ENCODE measurements around the gene MTCL1. TPM values are rescaled to one million over a fixed set of nuclear protein-coding genes. Genes with fewer than 3 reads are reported as not detected.

Gene MTCL1
- total RNA-seq, 2 experiments from 2014 or later, result 1.6 to 1.7 TPM

DNA sequence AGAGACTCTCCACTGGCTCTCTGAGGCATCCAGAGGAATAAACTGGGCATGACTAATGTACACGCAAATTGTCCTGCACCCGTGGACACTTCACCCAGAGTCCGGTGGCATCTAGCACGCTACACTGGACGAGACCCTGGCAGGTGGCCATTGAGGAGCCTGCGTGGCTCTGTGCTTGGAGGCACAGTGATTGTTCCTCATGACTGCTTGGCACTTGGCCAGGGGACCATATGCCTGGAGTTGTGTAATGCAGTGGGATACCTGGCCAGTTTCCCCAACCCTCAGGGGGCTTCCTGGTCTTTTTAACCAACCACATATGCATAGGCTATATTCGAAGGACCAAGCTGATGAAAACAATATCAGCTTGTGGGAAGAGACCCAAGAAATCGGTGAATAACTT, 66.6 kb downstream of the MTCL1 start:
- ChIA-PET CTCF (no interaction called here), POLR2A (no interaction called here)
- ATAC-seq (no peak), DNase-seq (no peak)
- H3K4me3 Mint-ChIP-seq, result no peak overlapping the region
- no peaks in the 10 kb centered on the region for H3K36me3 Mint-ChIP-seq (ENCODE audit: low read depth)
- no peaks in the 10 kb centered on the region for H3K4me1 Mint-ChIP-seq (ENCODE audit: low read depth)
- no peak overlapping the region for H3K27ac Mint-ChIP-seq
- peaks cover 10% of the 10 kb centered on the region for H3K27me3 Mint-ChIP-seq (ENCODE audit: low read depth)
- no peaks in the 10 kb centered on the region for H3K9me3 Mint-ChIP-seq (ENCODE audit: insufficient read depth)

DNA sequence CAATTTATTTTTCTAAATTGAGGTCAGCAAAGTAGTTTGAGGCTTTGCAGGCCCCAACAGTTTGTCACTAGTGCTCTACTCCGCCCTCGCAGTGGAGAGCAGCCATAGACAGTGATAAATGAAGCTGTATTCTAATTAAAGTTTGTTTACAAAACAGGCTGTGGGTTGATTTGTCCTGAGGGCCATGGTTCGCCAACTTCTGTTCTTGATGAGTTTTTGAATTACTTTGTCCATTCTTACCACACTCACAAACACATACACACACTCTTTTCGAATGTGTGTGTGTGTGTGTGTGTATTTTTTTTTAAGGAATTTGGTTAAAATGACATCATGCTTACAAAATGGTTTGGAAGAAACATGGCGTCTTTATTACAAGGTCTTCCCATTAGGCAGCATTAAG, 68.6 kb downstream of the MTCL1 start:
- no peaks in the 10 kb centered on the region for H3K36me3 Mint-ChIP-seq (ENCODE audit: low read depth)
- no peak overlapping the region for H3K27ac Mint-ChIP-seq
- peaks cover 10% of the 10 kb centered on the region for H3K27me3 Mint-ChIP-seq (ENCODE audit: low read depth)
- no peaks in the 10 kb centered on the region for H3K4me1 Mint-ChIP-seq (ENCODE audit: low read depth)
- POLR2A ChIA-PET, result no interaction called here
- DNase-seq (no peak), ATAC-seq (no peak)
- no peak overlapping the region for H3K4me3 Mint-ChIP-seq
- CTCF ChIA-PET, result no interaction called here
- no peaks in the 10 kb centered on the region for H3K9me3 Mint-ChIP-seq (ENCODE audit: insufficient read depth)

DNA sequence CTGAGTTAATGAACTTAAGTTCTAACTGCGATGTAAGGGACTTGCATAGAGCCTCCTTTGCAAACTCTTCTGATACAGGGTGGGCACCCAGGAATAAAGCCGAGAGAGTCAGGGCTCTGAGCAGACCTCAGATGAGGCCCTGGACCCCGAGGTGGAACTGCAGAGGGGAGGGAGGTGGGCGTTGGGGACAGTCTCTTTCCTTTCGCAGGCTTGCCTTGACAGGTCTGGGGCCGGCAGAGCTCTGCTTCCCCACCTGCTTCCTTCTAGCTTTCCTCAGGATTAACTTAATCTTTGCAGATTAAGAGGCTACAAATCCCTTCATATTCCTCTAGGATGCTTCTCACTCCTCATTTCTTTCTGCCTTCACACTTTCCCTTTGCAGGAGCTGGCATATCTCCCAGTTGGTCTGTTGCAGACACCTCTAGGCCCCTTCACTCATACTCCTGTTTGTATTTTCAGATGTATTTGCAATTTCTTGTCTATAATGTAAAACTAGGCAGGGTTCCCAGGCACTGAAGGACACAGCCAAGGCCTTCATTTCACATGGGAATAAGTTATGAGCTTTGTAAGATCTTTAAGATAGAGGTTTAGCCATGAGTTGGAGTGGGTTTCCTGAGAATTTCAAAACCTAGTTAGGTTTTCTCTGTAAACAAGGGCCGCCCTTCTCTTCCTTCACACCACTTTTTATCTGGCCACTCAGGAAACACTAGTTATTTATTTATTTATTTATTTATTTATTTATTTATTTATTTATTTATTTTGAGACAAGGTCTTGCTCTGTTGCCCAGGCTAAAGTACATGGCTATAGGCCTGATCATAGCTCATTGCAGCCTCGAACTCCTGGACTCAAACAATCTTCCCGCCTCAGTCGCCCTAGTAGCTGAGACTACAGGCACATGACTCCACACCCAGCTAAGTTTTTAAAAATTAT, 70.9 kb downstream of the MTCL1 start:
- ATAC-seq (no peak), DNase-seq (no peak)
- Mint-ChIP-seq H3K27me3 (ENCODE audit: low read depth) (peaks cover 7% of the 10 kb centered on the region), H3K36me3 (ENCODE audit: low read depth) (no peaks in the 10 kb centered on the region), H3K4me3 (no peak overlapping the region), H3K27ac (no peak overlapping the region), H3K4me1 (ENCODE audit: low read depth) (no peaks in the 10 kb centered on the region), H3K9me3 (ENCODE audit: insufficient read depth) (no peaks in the 10 kb centered on the region)
- ChIA-PET CTCF (no interaction called here), POLR2A (interaction anchor here (0.7 kb wide), 1 partner anchor 11 kb away, joined by 4 read pairs; no protein-coding TSS in a partner anchor)

DNA sequence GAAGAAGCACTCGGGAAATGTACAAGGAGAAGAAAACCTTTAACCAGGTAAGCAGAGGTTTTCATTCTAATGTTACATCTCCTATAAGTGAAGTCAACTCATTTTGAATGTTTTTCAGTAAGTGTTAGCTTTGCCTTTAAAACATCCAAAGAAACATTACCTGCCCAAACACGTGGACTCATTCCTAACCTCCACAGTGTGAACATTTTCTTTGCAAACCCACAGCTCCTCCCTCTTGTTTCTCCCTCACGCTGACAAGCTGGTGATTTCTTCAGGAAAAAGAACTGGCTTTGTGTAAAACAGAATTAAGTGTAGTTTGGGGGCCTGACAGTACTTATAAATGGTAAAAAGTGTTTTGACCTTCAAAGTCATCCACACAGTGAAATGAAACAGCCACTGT, 72.5 kb downstream of the MTCL1 start:
- no peak overlapping the region for H3K27ac Mint-ChIP-seq
- CTCF ChIA-PET, result no interaction called here
- H3K36me3 Mint-ChIP-seq (ENCODE audit: low read depth), result no peaks in the 10 kb centered on the region
- POLR2A ChIA-PET, result no interaction called here
- H3K4me3 Mint-ChIP-seq, result no peak overlapping the region
- H3K4me1 Mint-ChIP-seq (ENCODE audit: low read depth), result no peaks in the 10 kb centered on the region
- no peaks in the 10 kb centered on the region for H3K9me3 Mint-ChIP-seq (ENCODE audit: insufficient read depth)
- DNase-seq (no peak), ATAC-seq (no peak)
- peaks cover 7% of the 10 kb centered on the region for H3K27me3 Mint-ChIP-seq (ENCODE audit: low read depth)

DNA sequence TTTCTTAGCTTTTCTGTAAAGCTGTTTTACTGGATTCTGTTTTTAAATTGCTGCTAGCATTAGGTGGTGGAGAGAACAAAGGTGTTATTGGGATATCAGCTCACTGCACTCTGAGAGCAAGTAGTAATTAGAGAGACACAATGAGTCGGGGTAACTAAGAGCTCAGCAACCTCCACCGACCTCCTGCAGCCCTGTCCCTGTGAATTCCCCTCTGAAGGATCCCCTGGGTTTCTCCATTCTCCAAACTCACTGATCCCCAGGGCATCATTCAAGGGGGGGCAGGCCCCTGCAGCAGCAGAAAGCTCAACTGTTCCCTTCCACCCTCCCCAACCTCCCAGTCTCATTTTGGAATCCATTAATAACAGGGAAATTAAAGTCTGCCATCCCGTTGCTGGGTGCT, 73.0 kb downstream of the MTCL1 start:
- H3K27ac Mint-ChIP-seq, result no peak overlapping the region
- H3K9me3 Mint-ChIP-seq (ENCODE audit: insufficient read depth), result no peaks in the 10 kb centered on the region
- no peaks in the 10 kb centered on the region for H3K4me1 Mint-ChIP-seq (ENCODE audit: low read depth)
- no peak for DNase-seq
- H3K27me3 Mint-ChIP-seq (ENCODE audit: low read depth), result peaks cover 7% of the 10 kb centered on the region
- no peaks in the 10 kb centered on the region for H3K36me3 Mint-ChIP-seq (ENCODE audit: low read depth)
- POLR2A ChIA-PET, result no interaction called here
- CTCF ChIA-PET, result no interaction called here
- H3K4me3 Mint-ChIP-seq, result no peak overlapping the region
- ATAC-seq, result no peak

DNA sequence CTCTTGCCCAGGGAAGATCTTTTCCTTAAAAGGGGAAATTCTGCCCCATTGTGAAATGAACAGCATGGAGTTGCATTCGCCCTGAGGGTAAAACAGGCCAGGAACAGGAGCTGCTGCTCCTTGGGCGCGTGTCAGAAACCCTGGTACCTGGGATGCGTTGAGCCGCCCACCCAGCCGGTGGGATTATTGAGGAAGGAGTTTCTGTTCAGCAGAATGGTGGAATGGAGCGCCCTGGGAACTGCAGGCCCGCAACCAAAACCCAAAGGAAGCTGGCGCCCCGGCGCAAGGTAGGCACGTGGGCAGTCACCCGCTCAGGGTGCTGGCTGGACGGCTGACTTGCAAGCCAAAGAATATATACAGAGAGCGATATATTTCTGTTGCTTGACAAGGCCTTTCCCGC, 73.5 kb downstream of the MTCL1 start:
- CTCF ChIA-PET, result no interaction called here
- H3K27ac Mint-ChIP-seq, result no peak overlapping the region
- no peaks in the 10 kb centered on the region for H3K36me3 Mint-ChIP-seq (ENCODE audit: low read depth)
- H3K4me3 Mint-ChIP-seq, result no peak overlapping the region
- peaks cover 7% of the 10 kb centered on the region for H3K27me3 Mint-ChIP-seq (ENCODE audit: low read depth)
- H3K9me3 Mint-ChIP-seq (ENCODE audit: insufficient read depth), result no peaks in the 10 kb centered on the region
- H3K4me1 Mint-ChIP-seq (ENCODE audit: low read depth), result no peaks in the 10 kb centered on the region
- POLR2A ChIA-PET, result no interaction called here
- ATAC-seq (no peak), DNase-seq (no peak)

DNA sequence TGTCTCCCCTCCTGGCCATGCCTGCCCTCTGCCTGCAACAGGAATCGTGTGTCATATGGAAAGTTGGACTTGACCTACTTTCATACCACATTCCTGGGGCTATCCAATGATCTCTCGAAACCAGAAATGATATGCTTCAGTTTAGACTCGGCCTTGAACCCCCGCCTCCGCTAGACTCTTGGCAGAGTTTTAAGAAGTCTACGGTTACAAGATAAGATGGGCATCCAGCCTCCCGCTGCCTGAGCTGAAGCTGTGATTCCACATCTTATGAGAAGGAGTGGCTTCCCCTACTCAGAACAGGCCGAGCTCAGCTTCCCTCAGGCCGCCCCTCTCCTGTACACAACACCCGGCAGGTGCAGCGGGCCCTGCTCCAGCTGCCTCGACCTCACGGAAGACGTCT, 73.9 kb downstream of the MTCL1 start:
- Mint-ChIP-seq H3K27me3 (ENCODE audit: low read depth) (peaks cover 7% of the 10 kb centered on the region), H3K9me3 (ENCODE audit: insufficient read depth) (no peaks in the 10 kb centered on the region), H3K36me3 (ENCODE audit: low read depth) (no peaks in the 10 kb centered on the region), H3K4me3 (no peak overlapping the region), H3K27ac (no peak overlapping the region), H3K4me1 (ENCODE audit: low read depth) (no peaks in the 10 kb centered on the region)
- ChIA-PET CTCF (no interaction called here), POLR2A (no interaction called here)
- no peak for DNase-seq
- no peak for ATAC-seq

DNA sequence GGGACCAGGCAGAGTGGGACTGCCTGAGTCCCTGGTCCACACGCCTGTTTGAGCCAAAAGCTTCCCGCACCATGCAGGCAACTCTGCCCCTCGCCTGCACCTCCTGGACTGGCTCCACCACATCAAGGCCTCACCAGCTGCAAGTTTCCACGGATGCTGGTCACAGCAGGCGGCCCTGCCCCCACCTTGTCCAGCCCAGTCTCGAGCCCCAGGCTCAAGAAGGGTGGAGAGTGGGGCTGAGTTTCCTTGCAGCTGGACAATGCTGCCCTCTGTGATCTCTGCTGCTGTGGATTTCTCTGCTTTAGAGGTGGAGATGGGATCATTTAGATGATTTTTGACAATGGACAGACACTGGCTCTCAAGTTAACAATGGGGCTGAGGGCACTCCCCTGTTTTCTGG, 74.9 kb downstream of the MTCL1 start:
- H3K27ac Mint-ChIP-seq, result no peak overlapping the region
- ChIA-PET POLR2A (no interaction called here), CTCF (no interaction called here)
- H3K9me3 Mint-ChIP-seq (ENCODE audit: insufficient read depth), result no peaks in the 10 kb centered on the region
- DNase-seq (no peak), ATAC-seq (no peak)
- peaks cover 5% of the 10 kb centered on the region for H3K27me3 Mint-ChIP-seq (ENCODE audit: low read depth)
- no peak overlapping the region for H3K4me3 Mint-ChIP-seq
- no peaks in the 10 kb centered on the region for H3K4me1 Mint-ChIP-seq (ENCODE audit: low read depth)
- H3K36me3 Mint-ChIP-seq (ENCODE audit: low read depth), result no peaks in the 10 kb centered on the region

DNA sequence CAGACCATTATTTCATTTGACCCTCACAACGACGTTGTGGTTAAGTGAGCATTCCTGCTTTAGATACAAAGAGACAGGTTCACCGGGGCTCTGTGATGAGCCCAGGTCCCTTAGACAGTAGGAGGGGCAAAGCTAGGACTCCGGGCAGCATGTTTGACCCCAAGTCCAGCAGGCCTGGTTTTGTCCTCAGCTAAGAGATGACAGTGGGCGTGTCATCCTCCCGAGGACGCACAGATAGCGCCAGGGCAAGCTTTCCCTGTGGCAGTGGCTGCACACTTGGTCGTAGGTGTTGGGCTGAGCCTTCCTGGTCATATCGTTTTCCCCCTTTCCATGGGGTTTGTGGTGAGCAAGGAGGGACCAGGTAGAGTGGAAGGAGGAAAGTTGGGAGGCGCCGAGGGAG, 76.3 kb downstream of the MTCL1 start:
- ChIA-PET CTCF (no interaction called here), POLR2A (no interaction called here)
- Mint-ChIP-seq H3K27ac (no peak overlapping the region), H3K27me3 (ENCODE audit: low read depth) (peaks cover 7% of the 10 kb centered on the region), H3K4me3 (no peak overlapping the region), H3K36me3 (ENCODE audit: low read depth) (no peaks in the 10 kb centered on the region), H3K9me3 (ENCODE audit: insufficient read depth) (no peaks in the 10 kb centered on the region), H3K4me1 (ENCODE audit: low read depth) (peaks cover 3% of the 10 kb centered on the region)
- ATAC-seq (no peak), DNase-seq (no peak)

DNA sequence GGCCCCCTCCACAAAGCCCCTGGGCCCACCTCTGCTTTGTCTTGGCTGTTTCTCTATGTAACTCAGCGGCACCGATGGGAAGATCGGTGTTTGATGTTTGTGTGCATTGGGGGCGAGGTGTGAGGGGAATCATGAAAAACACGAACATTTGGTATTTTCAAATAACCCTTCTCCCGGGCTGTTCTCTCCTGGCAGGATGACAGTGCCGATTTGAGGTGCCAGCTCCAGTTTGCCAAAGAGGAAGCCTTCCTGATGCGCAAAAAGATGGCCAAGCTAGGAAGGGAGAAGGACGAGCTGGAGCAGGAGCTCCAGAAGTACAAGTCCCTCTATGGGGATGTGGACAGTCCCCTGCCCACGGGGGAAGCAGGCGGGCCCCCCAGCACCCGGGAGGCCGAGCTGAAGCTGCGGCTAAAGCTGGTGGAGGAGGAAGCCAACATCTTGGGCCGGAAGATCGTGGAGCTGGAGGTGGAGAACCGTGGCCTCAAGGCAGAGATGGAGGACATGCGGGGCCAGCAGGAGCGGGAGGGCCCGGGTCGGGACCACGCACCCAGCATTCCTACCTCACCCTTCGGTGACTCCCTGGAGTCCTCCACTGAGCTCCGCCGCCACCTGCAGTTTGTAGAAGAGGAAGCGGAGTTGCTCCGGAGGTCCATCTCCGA, 78.1 kb downstream of the MTCL1 start:
- Mint-ChIP-seq H3K4me1 (ENCODE audit: low read depth) (peaks cover 7% of the 10 kb centered on the region), H3K36me3 (ENCODE audit: low read depth) (no peaks in the 10 kb centered on the region), H3K4me3 (no peak overlapping the region), H3K27me3 (ENCODE audit: low read depth) (peaks cover 8% of the 10 kb centered on the region), H3K27ac (no peak overlapping the region), H3K9me3 (ENCODE audit: insufficient read depth) (no peaks in the 10 kb centered on the region)
- POLR2A ChIA-PET, result no interaction called here
- DNase-seq, result no peak
- CTCF ChIA-PET, result no interaction called here
- ATAC-seq, result no peak

DNA sequence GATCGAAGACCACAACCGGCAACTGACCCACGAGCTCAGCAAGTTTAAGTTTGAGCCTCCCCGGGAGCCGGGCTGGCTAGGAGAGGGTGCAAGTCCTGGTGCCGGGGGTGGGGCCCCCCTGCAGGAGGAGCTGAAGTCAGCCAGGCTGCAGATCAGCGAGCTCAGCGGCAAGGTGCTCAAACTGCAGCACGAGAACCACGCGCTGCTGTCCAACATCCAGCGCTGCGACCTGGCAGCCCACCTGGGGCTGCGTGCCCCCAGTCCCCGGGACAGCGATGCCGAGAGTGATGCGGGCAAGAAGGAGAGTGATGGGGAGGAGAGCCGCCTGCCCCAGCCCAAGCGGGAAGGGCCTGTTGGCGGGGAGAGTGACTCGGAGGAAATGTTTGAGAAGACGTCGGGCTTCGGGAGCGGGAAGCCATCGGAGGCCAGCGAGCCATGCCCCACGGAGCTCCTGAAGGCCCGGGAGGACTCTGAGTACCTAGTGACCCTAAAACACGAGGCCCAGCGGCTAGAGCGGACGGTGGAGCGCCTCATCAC, 78.7 kb downstream of the MTCL1 start:
- Mint-ChIP-seq H3K27me3 (ENCODE audit: low read depth) (peaks cover 9% of the 10 kb centered on the region), H3K4me3 (no peak overlapping the region), H3K4me1 (ENCODE audit: low read depth) (peaks cover 7% of the 10 kb centered on the region), H3K36me3 (ENCODE audit: low read depth) (no peaks in the 10 kb centered on the region), H3K9me3 (ENCODE audit: insufficient read depth) (no peaks in the 10 kb centered on the region), H3K27ac (no peak overlapping the region)
- no peak for ATAC-seq
- ChIA-PET CTCF (no interaction called here), POLR2A (no interaction called here)
- DNase-seq, result no peak

DNA sequence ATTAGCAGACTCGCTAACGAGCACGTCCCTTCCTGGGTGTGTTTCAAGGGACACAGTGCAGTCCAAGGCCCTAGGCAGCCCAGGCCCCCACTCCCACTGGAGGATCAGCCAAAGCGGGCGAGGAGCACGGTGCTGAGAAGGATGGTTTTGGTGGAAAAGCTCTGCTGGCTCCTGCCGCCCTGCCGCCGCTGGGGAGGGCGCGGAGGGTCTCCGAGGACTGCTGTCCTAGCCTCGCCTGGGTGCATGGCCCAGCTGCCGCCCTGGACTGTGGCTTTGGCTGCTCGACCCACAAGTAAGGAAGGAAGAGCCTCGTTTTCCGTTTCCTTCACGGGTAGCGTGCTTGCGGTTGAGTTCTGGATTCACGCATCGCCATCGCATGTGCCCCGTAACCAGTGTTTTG, 79.9 kb downstream of the MTCL1 start:
- ChIA-PET CTCF (no interaction called here), POLR2A (no interaction called here)
- Mint-ChIP-seq H3K4me1 (ENCODE audit: low read depth) (peaks cover 7% of the 10 kb centered on the region), H3K27me3 (ENCODE audit: low read depth) (peaks cover 12% of the 10 kb centered on the region), H3K9me3 (ENCODE audit: insufficient read depth) (no peaks in the 10 kb centered on the region), H3K4me3 (no peak overlapping the region), H3K36me3 (ENCODE audit: low read depth) (no peaks in the 10 kb centered on the region), H3K27ac (no peak overlapping the region)
- DNase-seq, result no peak
- no peak for ATAC-seq

Data from activated CD8-positive, alpha-beta T cell treated with anti-CD3 and anti-CD28 coated beads, Interleukin-2, amount 10 ng/mL, durations not matched to agents 7 days and 5 days (primary cell).